Spinal cord (tissue), 10 donors: ENCODE measurements around the gene SAMD9. TPM values are rescaled to one million over a fixed set of nuclear protein-coding genes. Genes with fewer than 3 reads are reported as not detected.

Source experiments
- DNase-seq, 6 donors: peaks; one replicate each; pipeline versions ENCODE4 v3.0.0 to v3.0.0-alpha.2; 2013 to 2015; ENCODE audit warnings: low spot score in 6 of 6, low read depth in 4 of 6
- H3K27ac ChIP-seq: one replicate; pipeline ENCODE4 v1.5.1; 2013; ENCODE audit warnings: low read depth, low read length, control low read depth
- H3K27me3 ChIP-seq: one replicate; pipeline ENCODE4 v1.6.1; 2013; ENCODE audit warnings: low read length; ENCODE audit not compliant: control insufficient read depth, insufficient read depth
- H3K36me3 ChIP-seq: one replicate; pipeline ENCODE4 v1.6.1; 2013; ENCODE audit warnings: low read length; ENCODE audit not compliant: control insufficient read depth, insufficient read depth
- H3K4me1 ChIP-seq: one replicate; pipeline ENCODE4 v1.6.1; 2013; ENCODE audit warnings: low read length; ENCODE audit not compliant: control insufficient read depth, insufficient read depth
- H3K4me3 ChIP-seq: one replicate; pipeline ENCODE4 v1.5.1; 2013; ENCODE audit warnings: low read depth, low read length, control low read depth
- H3K9me3 ChIP-seq: one replicate; pipeline ENCODE4 v1.6.1; 2013; ENCODE audit warnings: low read length; ENCODE audit not compliant: control insufficient read depth, insufficient read depth
- WGBS: methylation state at CpG from one replicate; pipeline ENCODE4 v1.1.5; 2013; ENCODE audit warnings: missing lambda C conversion rate; ENCODE audit not compliant: insufficient coverage; 5-methylcytosine and 5-hydroxymethylcytosine counted together
- long read RNA-seq, 4 donors: transcript quantifications; one replicate each; lab custom pipeline, GENCODE V29; 2026
- polyA plus RNA-seq, 2 donors: library from polyadenylated mRNA; unstranded; fragments of 120-200 nt; gene quantifications; one replicate each; pipeline ENCODE4 v1.2.1, GENCODE V29; 2013; ENCODE audit not compliant: insufficient read length in 2 of 2
- total RNA-seq, 2 donors: library from RNA; depleted of rRNA in 1 of 2; stranded (reverse); fragments of 120-200 nt in 1 of 2; fragments of >200 nt in 1 of 2; gene quantifications; one replicate each; pipeline versions ENCODE4 v1.2.3 to v1.2.4, GENCODE V29; 2013 to 2014
- donor health status: healthy.

SAMD9 gene
- total RNA-seq (10 to 100 TPM in 1 of 2 donors, 1 to 10 TPM in 1; 9.6 to 12.2 TPM), polyA plus RNA-seq (1 to 10 TPM; 1.4 to 2.0 TPM)
- long read RNA-seq, donor 1, result 0 reads
- long read RNA-seq, donor 2, result 0 reads
- long read RNA-seq, donor 3, full-length matches to known transcripts, result 3 of 3 reads
- long read RNA-seq, donor 3, partial matches to known transcripts, result 0 of 3 reads
- long read RNA-seq, donor 3, other reads (novel, unspliced or antisense), result 0 of 3 reads
- long read RNA-seq, donor 4, result 0 reads

DNA sequence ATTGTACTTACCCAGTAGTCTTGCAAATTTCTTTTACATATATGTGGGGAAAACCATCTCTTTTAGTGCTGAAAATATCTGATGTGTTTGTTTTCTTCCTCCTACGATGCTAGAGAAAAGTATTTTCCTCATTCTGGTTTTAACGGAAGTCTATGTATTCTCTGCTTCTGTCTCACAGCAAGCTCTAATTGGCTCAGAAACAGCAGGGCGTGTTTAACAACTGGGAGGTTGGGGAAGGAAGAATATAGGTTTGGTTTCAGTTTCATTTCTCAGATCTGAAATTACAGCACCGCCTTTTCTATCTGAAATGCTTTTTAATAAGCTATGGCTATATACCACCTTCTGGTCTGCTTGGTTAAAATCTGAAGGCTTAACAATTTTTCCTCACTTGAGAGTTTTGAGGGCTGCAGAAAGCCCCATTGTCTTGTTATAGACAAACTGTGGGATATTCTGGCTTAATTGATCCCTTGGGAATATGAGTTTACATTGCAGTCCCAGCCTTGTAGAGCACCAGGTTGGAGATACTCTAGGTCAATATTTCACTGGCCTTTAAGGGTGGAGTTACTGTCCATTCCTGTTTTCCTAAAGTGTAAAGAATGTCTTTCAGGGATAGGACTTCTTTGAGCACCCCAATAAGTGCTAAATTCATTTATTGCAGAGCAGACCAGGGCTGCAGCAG is at the start of gene SAMD9:
Gene SAMD9 (minus strand): TSS at position 128 of the 679 bp plus-strand sequence. CDS start 11,882 bp downstream, outside the sequence.
- Histone ChIP-seq H3K4me1 (no peaks in the 10 kb centered on the region), H3K27ac (peak within 1 kb of the TSS; percentile 72), H3K36me3 (no peaks in the 10 kb centered on the region), H3K4me3 (peak within 1 kb of the TSS; percentile 41), H3K27me3 (no peaks in the 10 kb centered on the region), H3K9me3 (no peaks in the 10 kb centered on the region)
- 20% methylated on average over 1 of the region's 4 CpGs for WGBS
- DNase-seq, result peak; percentile 8 to 68 (median 19)

- Histone ChIP-seq H3K27ac (no peak overlapping the region), H3K4me3 (no peak overlapping the region), H3K9me3 (peaks cover 2% of the 10 kb centered on the region), H3K4me1 (no peaks in the 10 kb centered on the region), H3K36me3 (no peaks in the 10 kb centered on the region), H3K27me3 (no peaks in the 10 kb centered on the region)
- DNase-seq, result no peak
- WGBS, result 83% methylated on average over 1 of the region's 1 CpG
Observed at GRCh38 chr7:93165447-93165846, 47.7 kb upstream of the SAMD9 start.

- no peaks in the 10 kb centered on the region for H3K36me3 ChIP-seq
- WGBS, result no CpG with 5 or more reads among the region's 2 CpGs
- no peak overlapping the region for H3K4me3 ChIP-seq
- H3K4me1 ChIP-seq, result no peaks in the 10 kb centered on the region
- no peak overlapping the region for H3K27ac ChIP-seq
- H3K27me3 ChIP-seq, result no peaks in the 10 kb centered on the region
- peaks cover 2% of the 10 kb centered on the region for H3K9me3 ChIP-seq
- no peak for DNase-seq
Observed at GRCh38 chr7:93164766-93165165, 47.0 kb upstream of the SAMD9 start.

DNA sequence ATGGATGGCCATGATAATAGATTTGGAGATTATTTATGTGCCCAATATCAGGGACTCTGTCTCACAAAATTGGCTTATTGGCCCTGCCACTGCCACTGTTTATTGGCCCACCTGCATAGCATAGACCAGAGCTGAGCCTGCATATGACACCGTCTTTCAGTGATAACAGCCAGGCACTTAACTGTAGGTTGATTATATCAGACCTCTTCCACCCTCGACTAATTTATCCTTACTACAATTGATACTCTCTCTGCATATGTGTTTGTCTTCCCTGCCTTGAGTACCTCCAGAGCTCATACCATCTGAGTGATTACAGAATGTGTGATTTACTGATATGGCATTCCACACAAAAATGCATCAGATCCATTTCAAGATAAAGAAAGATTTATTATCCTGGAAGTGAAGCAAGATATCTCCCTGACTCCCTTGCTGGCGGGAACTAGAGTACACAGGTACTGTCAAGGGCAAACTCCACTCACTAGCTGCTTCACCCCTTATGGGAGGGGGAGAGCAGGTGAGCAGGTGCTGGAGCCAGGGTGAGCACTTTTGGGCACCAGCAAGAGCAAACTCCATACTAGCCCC is 43.5 kb upstream of the SAMD9 start:
- Histone ChIP-seq H3K27me3 (no peaks in the 10 kb centered on the region), H3K4me1 (no peaks in the 10 kb centered on the region), H3K36me3 (no peaks in the 10 kb centered on the region), H3K9me3 (no peaks in the 10 kb centered on the region), H3K27ac (no peak overlapping the region), H3K4me3 (no peak overlapping the region)
- 86% methylated on average over 1 of the region's 3 CpGs for WGBS
- no peak for DNase-seq

GRCh38 chr7:93160410-93160809 is 42.6 kb upstream of the SAMD9 start:
- no CpG with 5 or more reads among the region's 1 CpG for WGBS
- Histone ChIP-seq H3K27ac (no peak overlapping the region), H3K4me1 (no peaks in the 10 kb centered on the region), H3K36me3 (no peaks in the 10 kb centered on the region), H3K27me3 (no peaks in the 10 kb centered on the region), H3K4me3 (no peak overlapping the region), H3K9me3 (no peaks in the 10 kb centered on the region)
- DNase-seq, result no peak

DNA sequence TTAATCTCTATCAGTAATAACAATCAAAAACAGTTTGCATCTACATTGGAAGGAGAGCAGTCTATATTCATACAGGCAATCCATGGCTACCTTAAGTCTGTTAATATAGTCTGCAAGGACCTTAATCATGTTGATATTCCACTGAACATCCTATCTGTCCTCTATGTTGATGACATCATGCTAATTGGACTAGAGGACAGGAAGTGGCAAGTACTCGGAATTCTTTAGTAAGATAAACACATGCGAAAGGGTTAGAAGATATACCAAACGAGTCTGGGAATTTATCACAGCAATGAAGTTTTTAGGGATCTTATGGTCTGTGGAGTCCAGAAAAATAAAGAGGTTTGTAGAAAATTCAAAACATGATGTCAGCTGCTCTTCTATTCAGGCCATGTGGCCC is 41.7 kb upstream of the SAMD9 start:
- no peaks in the 10 kb centered on the region for H3K36me3 ChIP-seq
- H3K9me3 ChIP-seq, result no peaks in the 10 kb centered on the region
- H3K27me3 ChIP-seq, result no peaks in the 10 kb centered on the region
- no peaks in the 10 kb centered on the region for H3K4me1 ChIP-seq
- no peak overlapping the region for H3K27ac ChIP-seq
- no peak for DNase-seq
- WGBS, result 80% methylated on average over 3 of the region's 3 CpGs
- H3K4me3 ChIP-seq, result no peak overlapping the region

- WGBS, result 67% methylated on average over 1 of the region's 1 CpG
- H3K9me3 ChIP-seq, result no peaks in the 10 kb centered on the region
Observed at GRCh38 chr7:93156884-93157283, 39.1 kb upstream of the SAMD9 start.

GRCh38 chr7:93150200-93150835 is 32.5 kb upstream of the SAMD9 start:
- H3K4me3 ChIP-seq, result no peak overlapping the region
- no peaks in the 10 kb centered on the region for H3K36me3 ChIP-seq
- WGBS, result 100% methylated on average over 1 of the region's 1 CpG
- no peak overlapping the region for H3K27ac ChIP-seq
- DNase-seq, result no peak
- no peaks in the 10 kb centered on the region for H3K9me3 ChIP-seq
- H3K4me1 ChIP-seq, result no peaks in the 10 kb centered on the region
- H3K27me3 ChIP-seq, result no peaks in the 10 kb centered on the region

More at GRCh38 chr7:93156884-93157283, 39.1 kb upstream of the SAMD9 start:
- H3K27ac ChIP-seq, result no peak overlapping the region
- no peak for DNase-seq
- no peak overlapping the region for H3K4me3 ChIP-seq
- no peaks in the 10 kb centered on the region for H3K4me1 ChIP-seq
- no peaks in the 10 kb centered on the region for H3K36me3 ChIP-seq
- no peaks in the 10 kb centered on the region for H3K27me3 ChIP-seq

DNA sequence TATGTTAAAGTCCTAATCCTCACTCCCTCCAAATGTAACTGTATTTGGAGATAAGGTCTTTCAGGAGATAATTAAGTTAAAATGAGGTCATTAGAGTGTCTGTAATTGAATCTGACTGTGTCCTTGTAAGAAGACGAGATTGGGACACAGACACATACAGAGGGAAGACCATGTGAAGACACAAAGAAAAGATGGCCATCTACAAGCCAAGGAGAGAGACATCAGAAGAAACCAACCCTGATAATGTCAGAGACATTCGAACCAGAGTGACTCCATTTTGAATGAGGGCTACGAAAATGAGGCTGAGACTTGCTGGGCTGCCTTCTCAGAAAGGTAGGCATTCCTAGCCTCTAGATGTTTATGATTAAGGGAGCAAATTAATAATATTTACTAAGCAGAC is 30.9 kb upstream of the SAMD9 start:
- WGBS, result 85% methylated on average over 2 of the region's 3 CpGs
- no peak for DNase-seq
- Histone ChIP-seq H3K36me3 (no peaks in the 10 kb centered on the region), H3K27ac (no peak overlapping the region), H3K9me3 (no peaks in the 10 kb centered on the region), H3K4me1 (no peaks in the 10 kb centered on the region), H3K27me3 (no peaks in the 10 kb centered on the region), H3K4me3 (no peak overlapping the region)
